Testis (tissue), 2 donors: Measurements from ENCODE around the gene DLEC1.

Experiments used
- CTCF ChIP-seq, 3 experiments: fragments of 450-650 bp in 2 of 3; fragments of 200-600 bp in 1 of 3; sonication (generic) in 1 of 3; IDR thresholded peaks; one replicate each; pipeline ENCODE4 v1.5.1; 2016 to 2019; ENCODE audit warnings: antibody characterized with exemption in 3 of 3, mild to moderate bottlenecking in 2 of 3, moderate library complexity in 1 of 3
- POLR2A ChIP-seq: fragments of 450-650 bp; IDR thresholded peaks from one replicate; pipeline ENCODE4 v1.6.1; 2017; ENCODE audit warnings: antibody characterized with exemption, mild to moderate bottlenecking, moderate library complexity

- TF ChIP-seq CTCF (IDR thresholded peaks at IDR 0.05), result no peak
- no peak for TF ChIP-seq POLR2A
These were observed 79.6 kb downstream of the DLEC1 start for GRCh38 chr3:38118421-38119247.
